Gastrocnemius medialis (tissue), 4 donors: ENCODE data around the gene CHORDC1. TPM values are rescaled to one million over a fixed set of nuclear protein-coding genes. Genes with fewer than 3 reads are reported as not detected.

Source experiments
- ATAC-seq, 2 donors: fragments of 150-250 bp; one replicate each; pipeline ENCODE4 v1.9.1; 2016
- DNase-seq, 2 donors: peaks; one replicate each; pipeline ENCODE4 v3.0.0-alpha.2; 2019
- H3K27ac ChIP-seq, 4 donors: fragments of 200-600 bp; sonication (generic); 1 replicate in 1 of 4; 2 replicates in 3 of 4; pipeline ENCODE4 v1.5.1; 2016 to 2018; ENCODE audit warnings: mild to moderate bottlenecking in 2 of 4, moderate library complexity in 1 of 4
- H3K27me3 ChIP-seq, 3 donors: fragments of 200-600 bp; sonication (generic) in 2 of 3; 1 replicate in 1 of 3; 2 replicates in 2 of 3; pipeline versions ENCODE4 v1.5.1 to v1.6.0; 2016 to 2019; ENCODE audit warnings: mild to moderate bottlenecking in 1 of 3, moderate library complexity in 1 of 3
- H3K36me3 ChIP-seq, 2 donors: fragments of 200-600 bp; sonication (generic) in 1 of 2; one replicate each; pipeline ENCODE4 v1.5.1; 2017 to 2018
- H3K4me1 ChIP-seq, 2 donors: fragments of 200-600 bp; sonication (generic) in 1 of 2; one replicate each; pipeline ENCODE4 v1.5.1; 2016 to 2017; ENCODE audit warnings: mild to moderate bottlenecking in 2 of 2
- H3K4me3 ChIP-seq, 4 donors: fragments of 200-600 bp; sonication (generic) in 3 of 4; 1 replicate in 1 of 4; 2 replicates in 3 of 4; pipeline ENCODE4 v1.5.1; 2016 to 2019; ENCODE audit warnings: mild to moderate bottlenecking in 2 of 4
- H3K9me3 ChIP-seq, 3 donors: fragments of 200-600 bp; sonication (generic) in 2 of 3; 1 replicate in 1 of 3; 2 replicates in 2 of 3; pipeline ENCODE4 v1.5.1; 2016 to 2019
- CTCF ChIP-seq, 5 experiments: fragments of 450-650 bp in 3 of 5; fragments of 200-600 bp in 2 of 5; sonication (generic) in 2 of 5; IDR thresholded peaks in 4 of 5; conservative IDR thresholded peaks in 1 of 5; 1 replicate in 4 of 5; 2 replicates in 1 of 5; pipeline ENCODE4 v1.5.1; 2016 to 2019; ENCODE audit warnings: antibody characterized with exemption in 5 of 5, mild to moderate bottlenecking in 3 of 5, moderate library complexity in 3 of 5
- POLR2A ChIP-seq, 2 donors: fragments of 450-650 bp; IDR thresholded peaks; one replicate each; pipeline ENCODE4 v1.6.1; 2017; ENCODE audit warnings: antibody characterized with exemption in 2 of 2, mild to moderate bottlenecking in 2 of 2, moderate library complexity in 2 of 2
- in situ Hi-C, 4 donors: fragments of 200-750 bp; cut with MboI; loops; one replicate each; pipeline versions ENCODE4 v1.15.0 to v1.8.0; 2017; ENCODE audit warnings: low sequenced_read_pairs in 4 of 4
- intact Hi-C: fragments of 100-400 bp; cut with DNase I; formaldehyde crosslinking; loops from one replicate; pipeline ENCODE4 v1.15.1; 2023; ENCODE audit warnings: low total_unique reads
- total RNA-seq, 4 donors: library from RNA; depleted of rRNA; stranded (reverse); fragments of >200 nt; gene quantifications; one replicate each; pipeline versions ENCODE4 v1.1.0 to v1.2.3, GENCODE V29; 2016

Gene CHORDC1
- total RNA-seq, 4 donors from 2014 or later = 32.7 to 64.8 (median 55.9) TPM

- no peaks in the 10 kb centered on the region for H3K9me3 ChIP-seq
- no peaks in the 10 kb centered on the region for H3K36me3 ChIP-seq
- in situ Hi-C loops (no loop called here), intact Hi-C loops (no loop called here)
- H3K27ac ChIP-seq = no peak overlapping the region
- H3K4me1 ChIP-seq = no peaks in the 10 kb centered on the region
- TF ChIP-seq POLR2A (IDR thresholded peaks at IDR 0.05) = no peak
- TF ChIP-seq CTCF (IDR thresholded peaks at IDR 0.05 in 4 of 5, conservative IDR thresholded peaks at IDR 0.05 in 1 of 5) = no peak
- DNase-seq (no peak), ATAC-seq (no peak)
- no peaks in the 10 kb centered on the region for H3K27me3 ChIP-seq
- H3K4me3 ChIP-seq = no peak overlapping the region
Measured at GRCh38 chr11:90234977-90235376, 12.1 kb upstream of the CHORDC1 start.

GRCh38 chr11:90229791-90230190, 6.9 kb upstream of the CHORDC1 start:
- in situ Hi-C loops (no loop called here), intact Hi-C loops (no loop called here)
- no peak overlapping the region for H3K27ac ChIP-seq
- H3K27me3 ChIP-seq = no peaks in the 10 kb centered on the region
- ATAC-seq (no peak), DNase-seq (no peak)
- H3K9me3 ChIP-seq = no peaks in the 10 kb centered on the region
- peaks cover 0 to 3% of the 10 kb centered on the region in 2 donors for H3K4me1 ChIP-seq
- no peak overlapping the region for H3K4me3 ChIP-seq
- H3K36me3 ChIP-seq = no peaks in the 10 kb centered on the region
- no peak for TF ChIP-seq CTCF (IDR thresholded peaks at IDR 0.05 in 4 of 5, conservative IDR thresholded peaks at IDR 0.05 in 1 of 5)
- TF ChIP-seq POLR2A (IDR thresholded peaks at IDR 0.05) = no peak

- Histone ChIP-seq H3K27me3 (no peaks in the 10 kb centered on the region), H3K36me3 (no peaks in the 10 kb centered on the region), H3K9me3 (no peaks in the 10 kb centered on the region), H3K27ac (no peak overlapping the region), H3K4me3 (no peak overlapping the region), H3K4me1 (peaks cover 12 to 14% of the 10 kb centered on the region in 2 donors)
- intact Hi-C loops (no loop called here), in situ Hi-C loops (no loop called here)
- DNase-seq (no peak), ATAC-seq (no peak)
- no peak for TF ChIP-seq POLR2A (IDR thresholded peaks at IDR 0.05)
- TF ChIP-seq CTCF (IDR thresholded peaks at IDR 0.05 in 4 of 5, conservative IDR thresholded peaks at IDR 0.05 in 1 of 5) = no peak
Measured at GRCh38 chr11:90228056-90228455, 5.2 kb upstream of the CHORDC1 start.

- peak overlapping the region; percentile 89 to 97 (median 94) for H3K27ac ChIP-seq
Measured at GRCh38 chr11:90223248-90223585, 368 bp upstream of the CHORDC1 start.

More at GRCh38 chr11:90223248-90223585, 368 bp upstream of the CHORDC1 start:
- in situ Hi-C loops (no loop called here), intact Hi-C loops (no loop called here)
- no peaks in the 10 kb centered on the region for H3K36me3 ChIP-seq
- peaks cover 43 to 47% of the 10 kb centered on the region in 2 donors for H3K4me1 ChIP-seq
- no peak for DNase-seq
- peak overlapping the region; percentile 72 to 94 (median 84) for H3K4me3 ChIP-seq
- H3K9me3 ChIP-seq = no peaks in the 10 kb centered on the region
- no peak for TF ChIP-seq POLR2A (IDR thresholded peaks at IDR 0.05)
- no peak for TF ChIP-seq CTCF (IDR thresholded peaks at IDR 0.05 in 4 of 5, conservative IDR thresholded peaks at IDR 0.05 in 1 of 5)
- peak; percentile 40 to 49 for ATAC-seq
- H3K27me3 ChIP-seq = no peaks in the 10 kb centered on the region
